GM12872 (cell line): ENCODE data around the gene TMEM116.

Source experiments
- TF ChIP-seq, protein P1 (sequence below): IDR thresholded peaks from 3 replicates; pipeline ENCODE4 v1.5.1; 2011; ENCODE audit warnings: low read depth, mild to moderate bottlenecking, low read length, moderate library complexity; ENCODE audit not compliant: insufficient read depth

The TMEM116 gene

DNA sequence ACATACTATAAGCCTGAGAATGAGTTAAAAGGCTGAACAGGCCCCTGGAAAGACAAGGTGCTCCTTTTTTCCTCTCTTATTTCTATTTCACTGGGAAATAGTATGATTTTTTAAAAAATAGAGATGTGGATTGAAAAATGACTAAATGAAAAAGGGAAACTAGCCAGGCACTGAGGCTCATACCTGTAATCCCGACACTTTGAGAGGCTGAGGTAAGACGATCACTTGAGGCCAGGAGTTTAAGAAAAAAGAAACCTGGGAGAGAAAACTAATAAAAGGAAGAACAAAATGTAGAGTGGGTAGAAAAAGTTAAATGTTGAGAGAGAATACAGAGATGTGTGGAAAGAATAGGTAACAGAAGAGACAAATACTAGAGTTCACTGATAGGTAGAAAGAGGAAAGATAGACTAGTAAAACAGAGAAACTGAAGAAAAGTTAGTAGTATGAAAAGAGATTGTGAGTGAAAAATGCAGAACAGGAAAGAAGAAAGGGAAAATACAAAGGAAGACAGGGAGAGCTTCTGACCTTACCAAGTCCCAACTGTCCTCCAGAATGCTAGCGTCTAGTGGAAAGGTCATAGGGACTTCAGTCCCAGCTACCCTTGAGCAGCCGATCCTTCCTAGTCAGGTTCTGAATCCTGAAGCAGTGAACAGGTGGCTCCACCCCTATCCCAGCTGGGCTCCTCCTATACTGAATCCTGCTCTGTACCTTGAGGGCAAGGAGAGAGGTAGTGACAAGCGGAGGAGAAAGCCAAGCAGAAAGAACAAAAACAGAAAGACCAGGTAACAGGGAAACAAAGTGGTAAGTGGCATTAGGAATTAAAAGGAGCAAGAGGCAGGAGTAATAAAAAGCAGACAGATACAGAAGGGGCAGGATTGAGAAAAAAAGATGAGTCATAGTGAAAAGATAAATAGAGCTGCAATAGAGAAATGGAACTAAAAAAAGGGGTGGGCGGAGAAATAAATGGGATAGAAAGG lies 7.3 kb downstream of the TMEM116 start:
- TF ChIP-seq, protein P1, sequence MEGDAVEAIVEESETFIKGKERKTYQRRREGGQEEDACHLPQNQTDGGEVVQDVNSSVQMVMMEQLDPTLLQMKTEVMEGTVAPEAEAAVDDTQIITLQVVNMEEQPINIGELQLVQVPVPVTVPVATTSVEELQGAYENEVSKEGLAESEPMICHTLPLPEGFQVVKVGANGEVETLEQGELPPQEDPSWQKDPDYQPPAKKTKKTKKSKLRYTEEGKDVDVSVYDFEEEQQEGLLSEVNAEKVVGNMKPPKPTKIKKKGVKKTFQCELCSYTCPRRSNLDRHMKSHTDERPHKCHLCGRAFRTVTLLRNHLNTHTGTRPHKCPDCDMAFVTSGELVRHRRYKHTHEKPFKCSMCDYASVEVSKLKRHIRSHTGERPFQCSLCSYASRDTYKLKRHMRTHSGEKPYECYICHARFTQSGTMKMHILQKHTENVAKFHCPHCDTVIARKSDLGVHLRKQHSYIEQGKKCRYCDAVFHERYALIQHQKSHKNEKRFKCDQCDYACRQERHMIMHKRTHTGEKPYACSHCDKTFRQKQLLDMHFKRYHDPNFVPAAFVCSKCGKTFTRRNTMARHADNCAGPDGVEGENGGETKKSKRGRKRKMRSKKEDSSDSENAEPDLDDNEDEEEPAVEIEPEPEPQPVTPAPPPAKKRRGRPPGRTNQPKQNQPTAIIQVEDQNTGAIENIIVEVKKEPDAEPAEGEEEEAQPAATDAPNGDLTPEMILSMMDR, result no peak

DNA sequence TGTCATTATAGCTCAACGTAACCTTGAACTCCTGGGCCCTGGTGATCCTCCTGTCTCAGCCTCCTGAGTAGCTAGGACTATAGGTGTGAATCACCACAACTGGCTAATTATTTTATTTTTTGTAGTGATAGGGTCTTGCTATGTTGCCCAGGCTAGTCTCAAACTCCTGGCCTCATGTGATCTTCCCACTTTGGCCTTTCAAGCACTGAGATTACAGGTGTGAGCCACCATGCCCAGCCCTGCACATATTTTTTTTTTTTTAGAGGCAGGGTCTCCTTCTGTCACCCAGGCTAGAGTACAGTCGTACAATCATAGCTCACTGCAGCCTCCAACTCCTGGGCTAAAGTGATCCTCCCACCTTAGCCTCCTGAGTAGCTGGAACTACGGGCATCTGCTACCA lies 8.9 kb downstream of the TMEM116 start:
- TF ChIP-seq, protein P1, result no peak

DNA sequence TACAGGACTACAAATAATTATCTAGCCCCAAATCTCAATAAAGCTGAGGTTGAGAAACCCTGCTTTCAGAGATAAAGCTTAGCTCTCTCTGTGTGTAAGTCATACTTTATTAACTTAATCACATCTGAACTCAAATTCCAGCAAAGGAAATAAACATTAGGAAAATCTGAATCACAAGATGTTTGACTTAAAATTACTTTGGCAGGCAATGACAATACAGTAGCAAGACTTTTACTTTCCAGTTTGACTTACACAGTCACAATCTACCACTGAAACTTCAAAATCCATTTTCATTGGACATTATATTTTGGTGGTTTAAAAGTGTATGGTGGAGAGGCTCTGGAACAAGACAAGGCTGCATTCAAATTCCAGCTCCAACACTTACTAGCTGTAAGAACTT lies 11.4 kb downstream of the TMEM116 start:
- TF ChIP-seq, protein P1, result no peak

DNA sequence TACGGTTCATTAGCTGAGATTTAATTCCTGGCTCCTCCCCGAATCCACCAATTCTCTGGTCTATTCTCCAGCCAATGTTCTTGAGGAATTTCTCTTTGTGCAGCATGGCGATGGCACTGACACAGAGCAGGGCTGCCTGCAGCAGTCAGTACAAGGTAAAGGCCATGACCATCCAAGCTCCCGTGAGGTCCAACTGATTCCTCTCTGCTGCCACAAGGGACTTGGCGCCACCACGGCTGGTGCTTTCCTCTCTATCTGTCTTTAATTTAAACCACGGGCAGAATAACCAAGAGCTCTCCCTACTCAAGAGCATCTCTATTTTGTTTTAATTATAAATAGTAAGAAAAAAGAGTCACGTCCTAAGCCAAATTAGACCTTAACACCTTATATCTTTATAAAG lies 12.1 kb downstream of the TMEM116 start:
- TF ChIP-seq, protein P1, result no peak

DNA sequence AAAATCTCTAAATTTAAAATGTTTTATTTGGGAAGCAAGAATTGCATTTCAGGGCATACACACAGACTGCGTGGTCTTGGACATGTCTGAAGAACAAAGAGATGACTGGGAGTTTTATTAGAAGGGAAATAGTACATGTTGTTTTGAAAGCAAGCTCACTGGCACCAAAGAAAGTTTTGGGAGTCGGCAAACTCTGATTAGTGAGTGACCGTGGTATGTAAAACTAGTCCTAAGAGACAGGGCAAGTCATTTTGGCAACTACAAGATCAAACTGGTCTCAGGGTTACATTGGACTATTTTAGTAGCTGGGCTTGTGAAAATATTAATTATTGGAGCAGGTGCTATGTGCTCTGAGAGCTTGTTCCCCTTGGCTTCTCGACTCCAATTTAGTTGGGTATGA lies 14.9 kb downstream of the TMEM116 start:
- TF ChIP-seq, protein P1, result no peak

DNA sequence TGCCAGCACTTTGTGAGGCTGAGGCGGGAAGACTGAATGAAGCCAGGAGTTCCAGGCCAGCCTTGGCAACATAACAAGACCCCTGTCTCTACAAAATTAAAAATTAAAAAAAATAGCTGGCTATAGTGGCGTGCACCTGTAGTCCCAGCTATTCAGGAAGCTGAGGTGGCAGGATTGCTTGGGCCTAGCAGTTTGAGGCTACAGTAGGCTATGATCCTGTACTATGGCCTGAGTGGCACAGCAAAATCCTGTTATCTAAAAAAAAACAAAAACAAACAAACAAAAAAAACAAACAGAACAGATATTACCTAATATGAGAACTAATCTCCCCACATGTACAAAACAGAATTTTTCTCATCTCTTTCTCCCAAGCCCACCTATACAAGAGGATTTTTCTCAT lies 15.7 kb downstream of the TMEM116 start:
- TF ChIP-seq, protein P1, result no peak

DNA sequence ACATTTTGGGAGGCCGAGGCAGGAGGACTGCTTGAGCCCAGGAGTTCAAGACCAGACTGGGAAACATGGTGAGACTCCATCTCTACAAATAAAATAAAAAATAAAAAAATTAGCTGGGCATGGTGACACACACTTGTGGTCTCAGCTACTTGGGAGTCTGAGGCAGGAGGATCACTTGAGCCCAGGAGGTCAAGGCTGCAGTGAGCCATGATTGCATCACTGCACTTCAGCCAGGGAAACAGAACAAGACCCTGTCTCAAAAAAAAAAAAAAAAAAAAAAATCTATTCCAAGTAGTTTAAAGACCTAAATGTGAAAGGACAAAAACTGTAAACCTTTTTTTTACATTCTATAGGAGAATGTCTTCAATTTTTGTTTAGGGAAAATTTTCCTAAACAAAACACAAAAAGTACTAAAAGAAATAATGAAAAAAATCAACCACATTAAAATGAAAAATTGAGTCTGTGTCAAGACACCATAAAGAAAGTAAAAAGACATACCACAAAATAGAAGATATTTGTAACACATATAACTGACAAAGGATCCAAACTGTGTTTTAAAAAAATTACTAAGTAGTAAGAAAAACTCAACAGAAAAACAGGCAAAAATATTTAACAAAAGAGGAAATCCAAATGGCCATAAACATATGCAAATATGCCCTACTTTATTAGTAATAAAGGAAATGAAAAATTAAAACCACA lies 17.0 kb downstream of the TMEM116 start:
- TF ChIP-seq, protein P1, result no peak
